Measurements from ENCODE around the gene OBSCN. TPM values are rescaled to one million over a fixed set of nuclear protein-coding genes. Genes with fewer than 3 reads are reported as not detected.

OBSCN gene
- total and polyA plus RNA-seq, 2 donors (not counting 1 experiment from before 2014, with no cell fraction given), result 10.0 to 63.9 TPM

- no peaks in the 10 kb centered on the region for H3K27me3 ChIP-seq (replicated peaks in 1 of 4; ENCODE audit: control extremely low read depth in 1 of 4, control insufficient read depth in 3 of 4, insufficient read depth in 4 of 4, low read length in 3 of 4)
- H3K79me2 ChIP-seq (ENCODE audit: control insufficient read depth, insufficient read depth, low read length), result no peaks in the 10 kb centered on the region
- CTCF ChIA-PET, result no interaction called here
- H3K4me1 Mint-ChIP-seq, result no peaks in the 10 kb centered on the region
- no peak overlapping the region for H3K27ac ChIP-seq (ENCODE audit: low read length in 2 of 2)
- H3K4me1 ChIP-seq (ENCODE audit: control insufficient read depth in 2 of 2, insufficient read depth in 2 of 2, low read length in 2 of 2), result no peaks in the 10 kb centered on the region
- H3K9me3 ChIP-seq (ENCODE audit: control extremely low read depth in 1 of 3, control insufficient read depth in 2 of 3, insufficient read depth in 1 of 3, low read length in 2 of 3), result peaks cover 2 to 36% (median 35%) of the 10 kb centered on the region in 3 donors
- H3K9ac ChIP-seq (ENCODE audit: low read length), result no peak overlapping the region
- H3K4me3 Mint-ChIP-seq, result no peak overlapping the region
- H3K36me3 ChIP-seq (replicated peaks in 1 of 2; ENCODE audit: control extremely low read depth in 1 of 2, control insufficient read depth in 1 of 2, extremely low read depth in 1 of 2, insufficient read depth in 2 of 2, low read length in 1 of 2), result peaks cover 0 to 8% of the 10 kb centered on the region in 2 experiments
- TF ChIP-seq CTCF (IDR thresholded peaks at IDR 0.05) (no peak), EZH2 (IDR thresholded peaks at IDR 0.05; ENCODE audit: borderline replicate concordance, insufficient read depth, low read depth, low read length, poor library complexity, severe bottlenecking) (no peak)
- H3K4me3 ChIP-seq (ENCODE audit: control extremely low read depth in 1 of 5, extremely low read depth in 1 of 5, insufficient read depth in 1 of 5, low read depth in 2 of 5, low read length in 4 of 5), result no peak overlapping the region
- no peaks in the 10 kb centered on the region for H3K27me3 Mint-ChIP-seq
- no peak overlapping the region for H2AFZ ChIP-seq (ENCODE audit: insufficient read depth, low read depth, low read length, poor library complexity, severe bottlenecking)
- peaks cover 30% of the 10 kb centered on the region for H3K9me3 Mint-ChIP-seq (ENCODE audit: insufficient read depth)
- POLR2A ChIA-PET, result no interaction called here
- 100% methylated on average over 3 of the region's 3 CpGs for WGBS (ENCODE audit: insufficient coverage)
- H4K20me1 ChIP-seq (ENCODE audit: control insufficient read depth, insufficient read depth, low read length, poor library complexity, severe bottlenecking), result no peaks in the 10 kb centered on the region
- H3K27ac Mint-ChIP-seq, result no peak overlapping the region
- no peak overlapping the region for H3K4me2 ChIP-seq (replicated peaks; ENCODE audit: low read depth, low read length, poor library complexity, severe bottlenecking)
- no peak for ATAC-seq (ENCODE audit: low read depth)
- no peak for DNase-seq
- intact Hi-C loops (cut with micrococcal nuclease), result no loop called here
Measured at GRCh38 chr1:228245111-228245510, 37.3 kb downstream of the OBSCN start.

GRCh38 chr1:228246216-228246900, 38.5 kb downstream of the OBSCN start:
- Mint-ChIP-seq H3K27ac (no peak overlapping the region), H3K4me1 (no peaks in the 10 kb centered on the region), H3K4me3 (no peak overlapping the region), H3K9me3 (ENCODE audit: insufficient read depth) (peaks cover 23% of the 10 kb centered on the region), H3K27me3 (no peaks in the 10 kb centered on the region)
- ChIA-PET POLR2A (no interaction called here), CTCF (no interaction called here)
- H3K4me3 ChIP-seq (ENCODE audit: control extremely low read depth in 1 of 5, extremely low read depth in 1 of 5, insufficient read depth in 1 of 5, low read depth in 2 of 5, low read length in 4 of 5), result no peak overlapping the region
- H3K9ac ChIP-seq (ENCODE audit: low read length), result no peak overlapping the region
- intact Hi-C loops (cut with micrococcal nuclease), result no loop called here
- 96% methylated on average over 7 of the region's 8 CpGs for WGBS (ENCODE audit: insufficient coverage)
- no peaks in the 10 kb centered on the region for H3K4me1 ChIP-seq (ENCODE audit: control insufficient read depth in 2 of 2, insufficient read depth in 2 of 2, low read length in 2 of 2)
- H3K9me3 ChIP-seq (ENCODE audit: control extremely low read depth in 1 of 3, control insufficient read depth in 2 of 3, insufficient read depth in 1 of 3, low read length in 2 of 3), result peaks cover 2 to 31% (median 23%) of the 10 kb centered on the region in 3 donors
- no peaks in the 10 kb centered on the region for H3K79me2 ChIP-seq (ENCODE audit: control insufficient read depth, insufficient read depth, low read length)
- H3K4me2 ChIP-seq (replicated peaks; ENCODE audit: low read depth, low read length, poor library complexity, severe bottlenecking), result no peak overlapping the region
- peaks cover 0 to 8% of the 10 kb centered on the region in 2 experiments for H3K36me3 ChIP-seq (replicated peaks in 1 of 2; ENCODE audit: control extremely low read depth in 1 of 2, control insufficient read depth in 1 of 2, extremely low read depth in 1 of 2, insufficient read depth in 2 of 2, low read length in 1 of 2)
- H3K27me3 ChIP-seq (replicated peaks in 1 of 4; ENCODE audit: control extremely low read depth in 1 of 4, control insufficient read depth in 3 of 4, insufficient read depth in 4 of 4, low read length in 3 of 4), result no peaks in the 10 kb centered on the region
- no peak for DNase-seq
- H3K27ac ChIP-seq (ENCODE audit: low read length in 2 of 2), result no peak overlapping the region
- ATAC-seq (ENCODE audit: low read depth), result no peak
- no peaks in the 10 kb centered on the region for H4K20me1 ChIP-seq (ENCODE audit: control insufficient read depth, insufficient read depth, low read length, poor library complexity, severe bottlenecking)
- H2AFZ ChIP-seq (ENCODE audit: insufficient read depth, low read depth, low read length, poor library complexity, severe bottlenecking), result no peak overlapping the region
- TF ChIP-seq EZH2 (IDR thresholded peaks at IDR 0.05; ENCODE audit: borderline replicate concordance, insufficient read depth, low read depth, low read length, poor library complexity, severe bottlenecking), result no peak
- no peak for TF ChIP-seq CTCF (IDR thresholded peaks at IDR 0.05)
